Keratinocyte (primary cell): ENCODE results near the gene KRT38. TPM values are rescaled to one million over a fixed set of nuclear protein-coding genes. Genes with fewer than 3 reads are reported as not detected.

Experiments used
- DNase-seq: peaks from one replicate; pipeline ENCODE4 v3.0.0-alpha.2; 2011; ENCODE audit warnings: low read depth, missing footprints, low spot score
- FAIRE-seq: peaks from 2 replicates; lab custom pipeline; 2011; peaks lifted over from hg19 to GRCh38; lab: Jason Lieb, UNC
- H2AFZ ChIP-seq: 2 replicates; pipeline ENCODE4 v1.6.0; 2012; ENCODE audit warnings: low read length, control low read depth, inconsistent platforms; ENCODE audit not compliant: control insufficient read depth
- H3K27ac ChIP-seq: 2 replicates; pipeline ENCODE4 v1.5.1; 2011; ENCODE audit warnings: low read length; ENCODE audit not compliant: control insufficient read depth, insufficient read depth
- H3K27me3 ChIP-seq: 3 replicates; pipeline ENCODE4 v1.6.0; 2011; ENCODE audit warnings: low read length; ENCODE audit not compliant: control insufficient read depth, insufficient read depth; ENCODE audit errors: extremely low read depth
- H3K36me3 ChIP-seq, 2 experiments: 2 replicates in 1 of 2; 3 replicates in 1 of 2; pipeline ENCODE4 v1.5.1; 2011; ENCODE audit warnings: low read length in 2 of 2, mild to moderate bottlenecking in 1 of 2; ENCODE audit not compliant: control insufficient read depth in 2 of 2, insufficient read depth in 2 of 2; ENCODE audit errors: extremely low read depth in 1 of 2
- H3K4me1 ChIP-seq: 3 replicates; pipeline ENCODE4 v1.5.1; 2011; ENCODE audit warnings: low read length; ENCODE audit not compliant: control insufficient read depth, insufficient read depth; ENCODE audit errors: extremely low read depth
- H3K4me2 ChIP-seq: 3 replicates; pipeline ENCODE4 v1.6.0; 2011; ENCODE audit warnings: low read depth, low read length; ENCODE audit not compliant: control insufficient read depth, insufficient read depth; ENCODE audit errors: extremely low read depth
- H3K4me3 ChIP-seq, 3 experiments: fragments of 200-600 bp in 1 of 3; sonication (generic) in 1 of 3; 2 replicates in 2 of 3; 3 replicates in 1 of 3; pipeline ENCODE4 v1.5.1; 2011 to 2016; ENCODE audit warnings: low read length in 3 of 3, mild to moderate bottlenecking in 3 of 3, control low read depth in 2 of 3, inconsistent platforms in 1 of 3, low read depth in 1 of 3, mixed read lengths in 1 of 3, mixed run types in 1 of 3, moderate library complexity in 1 of 3; ENCODE audit not compliant: control insufficient read depth in 2 of 3, insufficient read depth in 2 of 3; ENCODE audit errors: extremely low read depth in 1 of 3
- H3K79me2 ChIP-seq: 2 replicates; pipeline ENCODE4 v1.6.0; 2012; ENCODE audit warnings: low read length; ENCODE audit not compliant: control insufficient read depth, insufficient read depth
- H3K9ac ChIP-seq: 3 replicates; pipeline ENCODE4 v1.6.0; 2011; ENCODE audit warnings: low read length; ENCODE audit not compliant: control insufficient read depth, insufficient read depth; ENCODE audit errors: extremely low read depth
- H3K9me1 ChIP-seq: 3 replicates; pipeline ENCODE4 v1.6.0; 2011; ENCODE audit warnings: low read length; ENCODE audit not compliant: control insufficient read depth, insufficient read depth; ENCODE audit errors: extremely low read depth
- H3K9me3 ChIP-seq: 2 replicates; pipeline ENCODE4 v1.5.1; 2012; ENCODE audit warnings: low read depth, low read length; ENCODE audit not compliant: control insufficient read depth
- H4K20me1 ChIP-seq: 3 replicates; pipeline ENCODE4 v1.6.0; 2011; ENCODE audit warnings: low read length; ENCODE audit not compliant: control insufficient read depth, insufficient read depth; ENCODE audit errors: extremely low read depth
- CTCF ChIP-seq, 3 experiments: IDR thresholded peaks in 1 of 3; conservative IDR thresholded peaks in 1 of 3; optimal IDR thresholded peaks in 1 of 3; 2 replicates in 2 of 3; 3 replicates in 1 of 3; pipeline versions ENCODE3 to v1.5.1; 2011; ENCODE audit warnings: low read length in 3 of 3, mild to moderate bottlenecking in 3 of 3, moderate library complexity in 2 of 3, control low read depth in 1 of 3, inconsistent platforms in 1 of 3; ENCODE audit not compliant: insufficient read depth in 2 of 3; ENCODE audit errors: extremely low read depth in 1 of 3
- EZH2 ChIP-seq: IDR thresholded peaks from one replicate; pipeline ENCODE4 v1.6.1; 2012; ENCODE audit warnings: inconsistent platforms, mild to moderate bottlenecking, low read length, moderate library complexity
- dilution Hi-C: fragments of 300-500 bp; cut with MboI; formaldehyde crosslinking; loops from one replicate; pipeline ENCODE4 v1.7.0; 2020; ENCODE audit warnings: low sequenced_read_pairs; ENCODE audit not compliant: extremely low pct_ligation_motif_present
- polyA plus RNA-seq, 5 experiments: library from polyadenylated mRNA; depleted of rRNA in 3 of 5; stranded (reverse) in 3 of 5; stranded (forward) in 1 of 5; unstranded in 1 of 5; fragments of >200 nt; gene quantifications; 1 replicate in 1 of 5; 2 replicates in 3 of 5; 3 replicates in 1 of 5; pipeline versions ENCODE4 v1.2.1 to v1.2.3, GENCODE V29; 2011 to 2012; ENCODE audit warnings: missing spikeins in 2 of 5, low read depth in 1 of 5, low replicate concordance in 1 of 5

KRT38 gene
- polyA plus RNA-seq, 1 donor (not counting 4 experiments of a cell fraction or from before 2014, with no cell fraction given): not detected

DNA sequence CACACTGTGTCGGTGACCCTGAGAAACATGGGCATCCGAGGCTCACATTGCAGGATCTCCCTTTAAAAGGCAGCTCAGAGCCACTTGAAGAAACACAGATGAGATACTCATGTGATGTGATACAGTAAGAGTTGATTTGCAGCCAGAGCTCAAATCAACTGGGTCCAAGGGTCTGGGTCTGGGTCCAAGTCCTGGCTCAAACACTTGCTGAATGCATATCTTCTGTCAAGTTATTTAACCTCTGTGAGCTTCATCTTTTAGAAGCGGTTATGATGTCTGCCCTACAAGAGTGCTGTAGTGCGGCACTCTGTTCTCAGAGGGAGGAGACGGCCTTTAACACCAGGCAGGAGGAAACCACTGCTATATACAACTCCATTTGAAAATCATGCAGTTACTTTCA, 6.4 kb downstream of the KRT38 start:
- Histone ChIP-seq H3K27ac (no peak overlapping the region), H3K9me1 (no peaks in the 10 kb centered on the region), H3K4me1 (no peaks in the 10 kb centered on the region), H3K36me3 (no peaks in the 10 kb centered on the region), H2AFZ (no peak overlapping the region), H4K20me1 (no peaks in the 10 kb centered on the region), H3K27me3 (no peaks in the 10 kb centered on the region), H3K4me2 (no peak overlapping the region), H3K4me3 (no peak overlapping the region), H3K9ac (no peak overlapping the region), H3K79me2 (no peaks in the 10 kb centered on the region), H3K9me3 (no peaks in the 10 kb centered on the region)
- TF ChIP-seq EZH2: no peak
- TF ChIP-seq CTCF (optimal IDR thresholded peaks at IDR 0.05 in 1 of 3, IDR thresholded peaks at IDR 0.05 in 1 of 3, conservative IDR thresholded peaks at IDR 0.05 in 1 of 3; ENCODE audit: extremely low read depth in 1 of 3, insufficient read depth in 2 of 3, low read length in 3 of 3): no peak
- DNase-seq (no peak), FAIRE-seq (no peak)
- dilution Hi-C loops: no loop called here

GRCh38 chr17:41434005-41434404, 6.8 kb downstream of the KRT38 start:
- FAIRE-seq: no peak
- H3K9ac ChIP-seq: no peak overlapping the region
- TF ChIP-seq EZH2 (no peak), CTCF (optimal IDR thresholded peaks at IDR 0.05 in 1 of 3, IDR thresholded peaks at IDR 0.05 in 1 of 3, conservative IDR thresholded peaks at IDR 0.05 in 1 of 3; ENCODE audit: extremely low read depth in 1 of 3, insufficient read depth in 2 of 3, low read length in 3 of 3) (no peak)
- dilution Hi-C loops: no loop called here
- no peaks in the 10 kb centered on the region for H3K4me1 ChIP-seq
- no peak overlapping the region for H3K4me2 ChIP-seq
- no peak overlapping the region for H2AFZ ChIP-seq
- H3K9me3 ChIP-seq: no peaks in the 10 kb centered on the region
- DNase-seq: no peak
- no peaks in the 10 kb centered on the region for H3K36me3 ChIP-seq
- H3K27ac ChIP-seq: no peak overlapping the region
- H4K20me1 ChIP-seq: no peaks in the 10 kb centered on the region
- H3K9me1 ChIP-seq: no peaks in the 10 kb centered on the region
- H3K27me3 ChIP-seq: no peaks in the 10 kb centered on the region
- no peak overlapping the region for H3K4me3 ChIP-seq
- H3K79me2 ChIP-seq: no peaks in the 10 kb centered on the region
